Anterior cingulate cortex (tissue), 58 donors: Measurements from ENCODE around the gene KIRREL3.

Source experiments
- DNase-seq, 58 donors: peaks; one replicate each; lab custom pipeline; 2025; lab: John Stamatoyannopoulos, UW

KIRREL3 gene

GRCh38 chr11:126489836-126490660, 510.5 kb downstream of the KIRREL3 start:
- no peak for DNase-seq

GRCh38 chr11:126488591-126489370, 511.8 kb downstream of the KIRREL3 start:
- no peak for DNase-seq

- DNase-seq = no peak
These were observed 512.9 kb downstream of the KIRREL3 start for GRCh38 chr11:126487711-126488110.

- DNase-seq = no peak
These were observed 514.5 kb downstream of the KIRREL3 start for GRCh38 chr11:126485986-126486635.

- no peak for DNase-seq
These were observed 515.4 kb downstream of the KIRREL3 start for GRCh38 chr11:126485021-126485792.

GRCh38 chr11:126484266-126484665, 516.3 kb downstream of the KIRREL3 start:
- no peak for DNase-seq

- no peak for DNase-seq
These were observed 516.9 kb downstream of the KIRREL3 start for GRCh38 chr11:126483621-126484195.

GRCh38 chr11:126482586-126483108, 517.9 kb downstream of the KIRREL3 start:
- DNase-seq = no peak

GRCh38 chr11:126481303-126481680, 519.3 kb downstream of the KIRREL3 start:
- DNase-seq = no peak

- DNase-seq = peak in 55 of 58 donors; percentile 28 to 86 (median 71)
These were observed 519.9 kb downstream of the KIRREL3 start for GRCh38 chr11:126480410-126481302.

- DNase-seq = no peak
These were observed 520.6 kb downstream of the KIRREL3 start for GRCh38 chr11:126480015-126480409.

GRCh38 chr11:126479178-126479930, 521.2 kb downstream of the KIRREL3 start:
- DNase-seq = no peak

GRCh38 chr11:126478466-126478865, 522.1 kb downstream of the KIRREL3 start:
- DNase-seq = no peak

GRCh38 chr11:126477535-126478305, 522.9 kb downstream of the KIRREL3 start:
- no peak for DNase-seq

- DNase-seq = no peak
These were observed 523.6 kb downstream of the KIRREL3 start for GRCh38 chr11:126476977-126477376.

GRCh38 chr11:126476266-126476924, 524.2 kb downstream of the KIRREL3 start:
- peak in 7 of 58 donors; percentile 11 to 26 (median 22) for DNase-seq
